SH-SY5Y (cell line): ENCODE measurements around the gene NIP7.

Source experiments
- GATA2 ChIP-seq: IDR thresholded peaks from 2 replicates; pipeline ENCODE4 v1.6.1; 2011; ENCODE audit warnings: mild to moderate bottlenecking, low read depth, low read length
- GATA3 ChIP-seq: IDR thresholded peaks from 2 replicates; pipeline ENCODE4 v1.6.1; 2011; ENCODE audit warnings: low read depth, mild to moderate bottlenecking, low read length, moderate library complexity

GRCh38 chr16:69294051-69294450 is 45.5 kb upstream of the NIP7 start:
- TF ChIP-seq GATA3: no peak
- no peak for TF ChIP-seq GATA2
